Measurements from ENCODE around the gene RASSF1. TPM values are rescaled to one million over a fixed set of nuclear protein-coding genes. Genes with fewer than 3 reads are reported as not detected.
A peak's percentile ranks its signal among the peaks of the same experiment; 100 is the strongest.

RASSF1 gene
- total and polyA plus RNA-seq, 10 of the 15 experiments (the other 5 are each of a cell fraction or from before 2014, with no cell fraction given): 4.4 to 59.6 (median 37.2) TPM

GRCh38 chr3:50350527-50351322 lies 10.1 kb upstream of the RASSF1 start, which contains the start of the genes CYB561D2 and NPRL2 (continued):
- TF ChIP-seq PBX3 (IDR thresholded peaks at IDR 0.05; ENCODE audit: insufficient replicate concordance, low read depth, low read length) (peak; percentile 47), RAD21 (IDR thresholded peaks at IDR 0.05; ENCODE audit: insufficient read depth, low read depth, low read length) (no peak), ZNF592 (IDR thresholded peaks at IDR 0.05) (no peak), KAT2A (conservative IDR thresholded peaks at IDR 0.05; ENCODE audit: control insufficient read depth, low read depth, low read length) (no peak), ZNF622 (IDR thresholded peaks at IDR 0.05) (no peak), NRF1 (conservative IDR thresholded peaks at IDR 0.05; ENCODE audit: low read depth, low read length) (peak; percentile 83), CBX5 (IDR thresholded peaks at IDR 0.05; ENCODE audit: low read depth) (no peak), RUNX3 (IDR thresholded peaks at IDR 0.05; ENCODE audit: low read length) (peak; percentile 65), RAD51 (IDR thresholded peaks at IDR 0.05) (no peak), PAX8 (IDR thresholded peaks at IDR 0.05) (no peak), ZNF687 (IDR thresholded peaks at IDR 0.05) (peak; percentile 99), SIX5 (IDR thresholded peaks at IDR 0.05; ENCODE audit: low read depth, low read length, severe bottlenecking) (peak; percentile 99), KDM1A (IDR thresholded peaks at IDR 0.05; ENCODE audit: borderline replicate concordance) (no peak), MEF2A (IDR thresholded peaks at IDR 0.05; ENCODE audit: insufficient read depth, low read depth, low read length) (no peak), TCF7 (IDR thresholded peaks at IDR 0.05; ENCODE audit: borderline replicate concordance) (no peak), EP300 (IDR thresholded peaks at IDR 0.05; ENCODE audit: borderline replicate concordance in 1 of 2, control insufficient read depth in 1 of 2, low read depth in 2 of 2, low read length in 2 of 2) (0 out of 4 replicates have a peak, but pooled peaks of 1 of the 2 experiments have one; percentile 9), IKZF2 (IDR thresholded peaks at IDR 0.05) (no peak), MYC (IDR thresholded peaks at IDR 0.05; ENCODE audit: insufficient read depth, insufficient read length, insufficient replicate concordance, low read length, severe bottlenecking) (no peak)

Data from GM12878 (cell line).